Sigmoid colon (tissue), 4 donors: ENCODE measurements around the gene C9orf40.

Source experiments
- CTCF ChIP-seq, 4 experiments: fragments of 450-650 bp in 3 of 4; fragments of 200-600 bp in 1 of 4; IDR thresholded peaks; one replicate each; pipeline ENCODE4 v1.5.1; 2016 to 2019; ENCODE audit warnings: antibody characterized with exemption in 4 of 4, mild to moderate bottlenecking in 3 of 4, moderate library complexity in 2 of 4
- POLR2A ChIP-seq, 2 donors: fragments of 450-650 bp; IDR thresholded peaks; one replicate each; pipeline ENCODE4 v1.6.1; 2016; ENCODE audit warnings: antibody characterized with exemption in 2 of 2, mild to moderate bottlenecking in 2 of 2, moderate library complexity in 2 of 2
- POLR2AphosphoS5 ChIP-seq, 4 donors: sonication (generic); formaldehyde crosslinking; IDR thresholded peaks; one replicate each; pipeline ENCODE4 v1.6.1; 2017; ENCODE audit warnings: antibody characterized with exemption in 4 of 4

DNA sequence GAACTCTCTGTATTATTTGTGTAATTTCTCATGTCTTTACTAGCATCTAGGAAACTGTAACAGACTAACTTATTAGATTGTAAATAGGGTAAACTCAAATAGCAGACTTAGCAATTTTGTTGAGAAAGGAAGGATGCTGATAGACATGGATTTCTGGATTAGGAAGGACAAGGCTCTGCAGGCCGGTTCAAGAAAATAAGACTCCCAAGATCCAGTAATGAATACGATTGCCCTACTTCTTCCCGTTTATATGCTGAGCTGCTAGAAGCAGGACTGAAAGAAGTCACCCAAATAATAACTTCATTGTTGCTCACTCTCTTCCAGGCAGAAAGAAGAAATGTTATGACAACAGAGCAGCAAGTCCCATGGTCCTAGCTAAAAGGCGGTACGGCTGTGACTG, 22.8 kb upstream of the C9orf40 start:
- TF ChIP-seq CTCF (IDR thresholded peaks at IDR 0.05): no peak
- TF ChIP-seq POLR2A (IDR thresholded peaks at IDR 0.05): no peak
- no peak for TF ChIP-seq POLR2AphosphoS5 (IDR thresholded peaks at IDR 0.05)
